ENCODE data around the gene PPP1R3E. TPM values are rescaled to one million over a fixed set of nuclear protein-coding genes. Genes with fewer than 3 reads are reported as not detected.

The PPP1R3E gene
- total and polyA plus RNA-seq, 2 of the 13 experiments (the other 11 are each of a cell fraction or from before 2014, with no cell fraction given): 16.5 to 26.5 TPM

GRCh38 chr14:23319746-23320583, 17.3 kb upstream of the PPP1R3E start (continued):
- TF ChIP-seq RCOR2 (CRISPR knock-in tag; IDR thresholded peaks at IDR 0.05): no peak
- TF ChIP-seq DPF2 (CRISPR knock-in tag; IDR thresholded peaks at IDR 0.05; ENCODE audit: borderline replicate concordance, low read depth): 0 out of 2 replicates have a peak, but pooled peaks have one; percentile 7
- no peak for TF ChIP-seq TMF1 (CRISPR knock-in tag; IDR thresholded peaks at IDR 0.05; ENCODE audit: low read depth)
- TF ChIP-seq POGK (CRISPR knock-in tag; conservative IDR thresholded peaks at IDR 0.05): 0 out of 2 replicates have a peak, but pooled peaks have one; percentile 32
- TF ChIP-seq MED1 (CRISPR knock-in tag; IDR thresholded peaks at IDR 0.05): no peak
- TF ChIP-seq CENPT (CRISPR knock-in tag; IDR thresholded peaks at IDR 0.05; ENCODE audit: low read depth): no peak
- 0 out of 2 replicates have a peak, but pooled peaks have one; percentile 10 for TF ChIP-seq FOXC1 (CRISPR knock-in tag; IDR thresholded peaks at IDR 0.05; ENCODE audit: borderline replicate concordance)
- TF ChIP-seq SOX13 (IDR thresholded peaks at IDR 0.05): peak; percentile 22; the same call in 1 of the 2 replicates
- 0 out of 4 replicates have a peak, but pooled peaks of 1 of the 2 experiments have one; percentile 69 for TF ChIP-seq SOX13 (CRISPR knock-in tag; conservative IDR thresholded peaks at IDR 0.05 in 1 of 2, IDR thresholded peaks at IDR 0.05 in 1 of 2)
- no peak for TF ChIP-seq KDM5A (IDR thresholded peaks at IDR 0.05; ENCODE audit: borderline replicate concordance, low read length)
- no peak for TF ChIP-seq XBP1 (CRISPR knock-in tag; IDR thresholded peaks at IDR 0.05)
- no peak for TF ChIP-seq ZNF562 (CRISPR knock-in tag; IDR thresholded peaks at IDR 0.05; ENCODE audit: borderline replicate concordance)
- TF ChIP-seq THRA (CRISPR knock-in tag; IDR thresholded peaks at IDR 0.05; ENCODE audit: borderline replicate concordance): 0 out of 2 replicates have a peak, but pooled peaks have one; percentile 6
- no peak for TF ChIP-seq E2F2 (CRISPR knock-in tag; IDR thresholded peaks at IDR 0.05; ENCODE audit: borderline replicate concordance)
- no peak for TF ChIP-seq NFIC (IDR thresholded peaks at IDR 0.05; ENCODE audit: low read length)
- 0 out of 2 replicates have a peak, but pooled peaks have one; percentile 66 for TF ChIP-seq ZNF891 (CRISPR knock-in tag; IDR thresholded peaks at IDR 0.05)
- TF ChIP-seq ZNF564 (CRISPR knock-in tag; IDR thresholded peaks at IDR 0.05): 0 out of 2 replicates have a peak, but pooled peaks have one; percentile 13
- TF ChIP-seq NAIF1 (CRISPR knock-in tag; IDR thresholded peaks at IDR 0.05; ENCODE audit: borderline replicate concordance): 0 out of 2 replicates have a peak, but pooled peaks have one; percentile 23
- TF ChIP-seq ZNF121 (CRISPR knock-in tag; IDR thresholded peaks at IDR 0.05): no peak
- 0 out of 2 replicates have a peak, but pooled peaks have one; percentile 50 for TF ChIP-seq BATF2 (CRISPR knock-in tag; IDR thresholded peaks at IDR 0.05)
- peak; percentile 64 for TF ChIP-seq PCBP2 (optimal IDR thresholded peaks at IDR 0.05; ENCODE audit: low read depth, low read length, poor library complexity, severe bottlenecking)
- 0 out of 2 replicates have a peak, but pooled peaks have one; percentile 25 for TF ChIP-seq ZNF549 (CRISPR knock-in tag; IDR thresholded peaks at IDR 0.05)
